HepG2 (cell line): Measurements from ENCODE around the gene TMEM198. TPM values are rescaled to one million over a fixed set of nuclear protein-coding genes. Genes with fewer than 3 reads are reported as not detected.
A peak's percentile ranks its signal among the peaks of the same experiment; 100 is the strongest.

ENCODE experiments used
- ATF7 ChIP-seq, 2 experiments: fragments of 450-650 bp in 1 of 2; sonication (generic) in 1 of 2; formaldehyde crosslinking in 1 of 2; IDR thresholded peaks; 2 replicates each; pipeline versions ENCODE4 v1.4.0 to v1.6.1; 2016 to 2020; ENCODE audit warnings: antibody characterized with exemption in 1 of 2, mild to moderate bottlenecking in 1 of 2, missing genetic modification reagents in 1 of 2
- CENPX ChIP-seq: sonication (generic); formaldehyde crosslinking; IDR thresholded peaks from 2 replicates; pipeline ENCODE4 v1.9.0; 2021; ENCODE audit warnings: mild to moderate bottlenecking, missing genetic modification reagents, moderate library complexity
- ELF1 ChIP-seq: sonication (generic); formaldehyde crosslinking; IDR thresholded peaks from 2 replicates; pipeline ENCODE4 v1.4.0; 2020; ENCODE audit warnings: missing genetic modification reagents
- GPN1 ChIP-seq: sonication (generic); formaldehyde crosslinking; IDR thresholded peaks from 2 replicates; pipeline ENCODE4 v1.5.1; 2020; ENCODE audit warnings: missing genetic modification reagents, borderline replicate concordance
- HNRNPUL1 ChIP-seq: fragments of 200-400 bp; formaldehyde crosslinking; IDR thresholded peaks from 2 replicates; pipeline ENCODE4 v1.6.1; 2017; ENCODE audit warnings: low read depth, mild to moderate bottlenecking, low read length, moderate library complexity
- KDM4B ChIP-seq: sonication (generic); formaldehyde crosslinking; IDR thresholded peaks from 2 replicates; pipeline ENCODE4 v1.4.0; 2020; ENCODE audit warnings: missing genetic modification reagents
- NBN ChIP-seq: fragments of 450-650 bp; conservative IDR thresholded peaks from 2 replicates; pipeline ENCODE4 v1.6.1; 2017
- NFATC3 ChIP-seq: sonication (generic); formaldehyde crosslinking; IDR thresholded peaks from 2 replicates; pipeline ENCODE4 v1.5.1; 2020; ENCODE audit warnings: mild to moderate bottlenecking, missing genetic modification reagents
- PAX8 ChIP-seq: sonication (generic); formaldehyde crosslinking; IDR thresholded peaks from 2 replicates; pipeline ENCODE4 v1.8.0; 2022; ENCODE audit warnings: mild to moderate bottlenecking, missing genetic modification reagents, borderline replicate concordance
- PAXIP1 ChIP-seq: sonication (generic); formaldehyde crosslinking; conservative IDR thresholded peaks from 2 replicates; pipeline ENCODE4 v1.4.0; 2020; ENCODE audit warnings: mild to moderate bottlenecking, missing genetic modification reagents, moderate library complexity
- THAP11 ChIP-seq: IDR thresholded peaks from 2 replicates; pipeline ENCODE4 v1.6.1; 2016; ENCODE audit warnings: missing biosample characterization, missing genetic modification reagents
- YEATS4 ChIP-seq: sonication (generic); formaldehyde crosslinking; IDR thresholded peaks from 2 replicates; pipeline ENCODE4 v1.4.0; 2020; ENCODE audit warnings: missing genetic modification reagents, borderline replicate concordance
- ZBTB20 ChIP-seq: sonication (generic); formaldehyde crosslinking; IDR thresholded peaks from 2 replicates; pipeline ENCODE4 v1.8.1; 2023; ENCODE audit warnings: missing genetic modification reagents, low read depth, mild to moderate bottlenecking, borderline replicate concordance
- ZMYM2 ChIP-seq: sonication (generic); formaldehyde crosslinking; IDR thresholded peaks from 2 replicates; pipeline ENCODE4 v1.8.0; 2022; ENCODE audit warnings: mild to moderate bottlenecking, missing genetic modification reagents
- ZMYM4 ChIP-seq: sonication (generic); formaldehyde crosslinking; IDR thresholded peaks from 2 replicates; pipeline ENCODE4 v1.8.1; 2023; ENCODE audit warnings: mild to moderate bottlenecking, missing genetic modification reagents
- ZNF224 ChIP-seq: sonication (generic); formaldehyde crosslinking; IDR thresholded peaks from 2 replicates; pipeline ENCODE4 v1.5.0; 2020; ENCODE audit warnings: mild to moderate bottlenecking, missing genetic modification reagents
- ZNF232 ChIP-seq: sonication (generic); formaldehyde crosslinking; IDR thresholded peaks from 2 replicates; pipeline ENCODE4 v1.4.0; 2020; ENCODE audit warnings: missing genetic modification reagents, borderline replicate concordance
- ZNF274 ChIP-seq: sonication (generic); formaldehyde crosslinking; IDR thresholded peaks from 2 replicates; pipeline ENCODE4 v1.5.1; 2020; ENCODE audit warnings: mild to moderate bottlenecking, missing genetic modification reagents
- ZNF281 ChIP-seq: sonication (generic); formaldehyde crosslinking; IDR thresholded peaks from 2 replicates; pipeline ENCODE4 v1.4.0; 2020; ENCODE audit warnings: missing genetic modification reagents, borderline replicate concordance
- ZNF468 ChIP-seq: sonication (generic); formaldehyde crosslinking; IDR thresholded peaks from 2 replicates; pipeline ENCODE4 v1.8.0; 2022; ENCODE audit warnings: mild to moderate bottlenecking, moderate library complexity, missing genetic modification reagents
- ZNF770 ChIP-seq: sonication (generic); formaldehyde crosslinking; IDR thresholded peaks from 2 replicates; pipeline ENCODE4 v1.5.0; 2020; ENCODE audit warnings: mild to moderate bottlenecking, missing genetic modification reagents
- ZNF776 ChIP-seq: sonication (generic); formaldehyde crosslinking; IDR thresholded peaks from 2 replicates; pipeline ENCODE4 v1.4.0; 2020; ENCODE audit warnings: mild to moderate bottlenecking, missing genetic modification reagents
- polyA plus RNA-seq, 8 experiments: library from polyadenylated mRNA; depleted of rRNA in 3 of 8; stranded (reverse) in 7 of 8; unstranded in 1 of 8; fragments of >200 nt; fragmentation: Illumina TruSeq in 4 of 8; extraction: Trizol in 4 of 8; gene quantifications; 2 replicates each; pipeline versions ENCODE4 v1.2.1 to v1.2.3, GENCODE V29; 2011 to 2016; ENCODE audit warnings: low read depth in 4 of 8, missing spikeins in 1 of 8, mixed read lengths in 1 of 8; ENCODE audit not compliant: insufficient read depth in 1 of 8
- total RNA-seq, 5 experiments: library from RNA; depleted of rRNA; stranded (reverse); fragments of >200 nt; fragmentation: Illumina TruSeq; extraction: Trizol; gene quantifications; 2 replicates each; pipeline ENCODE4 v1.2.3, GENCODE V29; 2016; ENCODE audit warnings: low read depth in 1 of 5

TMEM198 gene
- total and polyA plus RNA-seq, 2 of the 13 experiments (the other 11 are each of a cell fraction or from before 2014, with no cell fraction given) = 17.3 to 23.5 TPM

- TF ChIP-seq ATF7 (IDR thresholded peaks at IDR 0.05) (no peak), ATF7 (CRISPR knock-in tag; IDR thresholded peaks at IDR 0.05) (no peak), YEATS4 (CRISPR knock-in tag) (no peak), NBN (no peak), KDM4B (CRISPR knock-in tag) (no peak), ZMYM2 (no peak), HNRNPUL1 (no peak), ZNF232 (CRISPR knock-in tag) (no peak), ZNF281 (CRISPR knock-in tag) (no peak), ZNF274 (CRISPR knock-in tag) (no peak), THAP11 (CRISPR knock-in tag) (no peak), PAXIP1 (CRISPR knock-in tag) (no peak), ELF1 (CRISPR knock-in tag) (no peak), ZNF770 (CRISPR knock-in tag) (no peak), ZNF224 (no peak), ZNF468 (CRISPR knock-in tag) (no peak), ZBTB20 (CRISPR knock-in tag) (no peak), PAX8 (CRISPR knock-in tag) (no peak), ZMYM4 (CRISPR knock-in tag) (no peak), NFATC3 (CRISPR knock-in tag) (no peak), GPN1 (CRISPR knock-in tag) (no peak), ZNF776 (CRISPR knock-in tag) (0 out of 2 replicates have a peak, but pooled peaks have one; percentile 12), CENPX (CRISPR knock-in tag) (no peak)
These were observed 16.4 kb downstream of the TMEM198 start (continued) for GRCh38 chr2:219560037-219560892.
